HG02763 (cell line): Measurements from ENCODE around the gene NRP1.

Experiments
- ATAC-seq: cut with Tn5 transposase; IDR thresholded peaks from one replicate; pipeline ENCODE4 v1.9.1; 2021; ENCODE audit warnings: mild to moderate bottlenecking, moderate library complexity; ENCODE audit not compliant: unreplicated experiment

NRP1 gene

GRCh38 chr10:33133557-33133956, 200.9 kb downstream of the NRP1 start:
- ATAC-seq, result no peak

- no peak for ATAC-seq
Observed at GRCh38 chr10:33132626-33133025, 201.8 kb downstream of the NRP1 start.

- ATAC-seq, result no peak
Observed at GRCh38 chr10:33129996-33130386, 204.5 kb downstream of the NRP1 start.

GRCh38 chr10:33129141-33129995, 205.1 kb downstream of the NRP1 start:
- no peak for ATAC-seq

GRCh38 chr10:33127622-33128021, 206.8 kb downstream of the NRP1 start:
- ATAC-seq, result no peak
